Fibroblast of skin of left quadriceps (primary cell): Measurements from ENCODE around the gene TALDO1.

Experiments
- DNase-seq, 2 experiments: peaks; one replicate each; pipeline ENCODE4 v3.0.0-alpha.2; 2013; ENCODE audit warnings: low read depth in 2 of 2

The TALDO1 gene

GRCh38 chr11:799641-800316, 52.5 kb downstream of the TALDO1 start:
- DNase-seq, result no peak

DNA sequence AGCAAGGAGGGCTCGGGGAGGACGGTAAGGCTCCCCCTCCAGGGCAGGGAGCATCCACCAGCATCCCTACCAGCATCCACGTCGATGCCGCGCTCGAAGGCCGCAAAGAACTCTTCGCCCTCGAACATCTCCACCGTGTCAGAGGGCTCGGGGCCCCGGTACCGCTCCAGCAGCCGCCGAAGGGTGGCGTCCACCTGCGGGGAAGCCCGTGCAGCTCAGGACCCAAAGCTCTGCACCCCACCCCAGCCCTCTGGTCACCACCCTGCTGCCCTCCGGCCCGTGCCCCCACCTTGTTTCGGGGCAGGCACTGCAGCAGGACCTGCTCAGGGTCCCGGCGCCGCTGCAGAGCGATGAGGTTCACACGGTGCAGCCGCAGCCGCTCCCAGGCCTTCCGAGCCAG, 53.2 kb downstream of the TALDO1 start:
- no peak for DNase-seq

GRCh38 chr11:801097-801780, 54.0 kb downstream of the TALDO1 start:
- no peak for DNase-seq

GRCh38 chr11:802018-802617, 54.9 kb downstream of the TALDO1 start:
- no peak for DNase-seq

- no peak for DNase-seq
Observed at GRCh38 chr11:802693-803466, 55.6 kb downstream of the TALDO1 start.

GRCh38 chr11:803467-803742, 56.1 kb downstream of the TALDO1 start:
- DNase-seq, result no peak

DNA sequence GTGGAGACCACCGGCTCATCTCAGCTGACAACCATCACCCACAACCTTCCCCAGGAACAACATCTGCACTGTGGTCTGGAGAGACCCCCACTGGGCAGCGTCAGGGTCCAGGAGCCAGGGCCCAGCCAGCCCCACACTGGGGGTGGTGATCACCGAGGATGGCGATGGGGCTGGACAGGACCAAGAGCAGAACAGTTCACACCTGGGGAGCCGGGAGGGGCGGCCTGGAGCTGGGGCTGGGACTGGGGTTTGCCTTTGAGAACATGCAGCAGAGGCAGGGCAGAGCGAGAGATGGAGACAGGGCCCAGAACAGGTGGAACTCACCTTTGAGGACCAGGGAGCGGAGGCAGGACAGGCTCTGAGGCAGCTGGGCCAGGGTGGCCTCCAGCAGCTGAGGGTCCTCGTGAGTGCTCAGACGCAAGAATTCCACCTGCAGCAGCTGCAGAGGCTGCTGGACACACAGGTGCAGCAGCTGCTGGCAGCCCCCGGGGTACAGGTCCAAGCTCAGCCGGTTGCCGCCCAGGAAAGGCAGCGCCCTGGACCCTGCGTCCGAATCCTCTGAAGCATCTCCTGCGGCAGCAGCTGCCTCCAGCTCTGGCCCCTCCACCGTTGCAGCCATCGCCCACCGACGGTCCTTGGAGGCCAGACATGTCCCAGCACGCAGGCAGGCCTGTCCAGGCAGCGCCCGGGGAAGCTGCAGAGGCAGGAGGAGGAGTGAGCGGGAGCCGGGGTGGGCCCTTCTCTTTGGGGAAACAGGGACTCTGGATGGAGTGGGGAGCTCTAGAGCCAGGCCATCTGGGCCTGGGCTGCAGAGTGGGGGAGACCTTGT, 56.7 kb downstream of the TALDO1 start:
- DNase-seq, result no peak

- no peak for DNase-seq
Observed at GRCh38 chr11:804599-804964, 57.3 kb downstream of the TALDO1 start.

DNA sequence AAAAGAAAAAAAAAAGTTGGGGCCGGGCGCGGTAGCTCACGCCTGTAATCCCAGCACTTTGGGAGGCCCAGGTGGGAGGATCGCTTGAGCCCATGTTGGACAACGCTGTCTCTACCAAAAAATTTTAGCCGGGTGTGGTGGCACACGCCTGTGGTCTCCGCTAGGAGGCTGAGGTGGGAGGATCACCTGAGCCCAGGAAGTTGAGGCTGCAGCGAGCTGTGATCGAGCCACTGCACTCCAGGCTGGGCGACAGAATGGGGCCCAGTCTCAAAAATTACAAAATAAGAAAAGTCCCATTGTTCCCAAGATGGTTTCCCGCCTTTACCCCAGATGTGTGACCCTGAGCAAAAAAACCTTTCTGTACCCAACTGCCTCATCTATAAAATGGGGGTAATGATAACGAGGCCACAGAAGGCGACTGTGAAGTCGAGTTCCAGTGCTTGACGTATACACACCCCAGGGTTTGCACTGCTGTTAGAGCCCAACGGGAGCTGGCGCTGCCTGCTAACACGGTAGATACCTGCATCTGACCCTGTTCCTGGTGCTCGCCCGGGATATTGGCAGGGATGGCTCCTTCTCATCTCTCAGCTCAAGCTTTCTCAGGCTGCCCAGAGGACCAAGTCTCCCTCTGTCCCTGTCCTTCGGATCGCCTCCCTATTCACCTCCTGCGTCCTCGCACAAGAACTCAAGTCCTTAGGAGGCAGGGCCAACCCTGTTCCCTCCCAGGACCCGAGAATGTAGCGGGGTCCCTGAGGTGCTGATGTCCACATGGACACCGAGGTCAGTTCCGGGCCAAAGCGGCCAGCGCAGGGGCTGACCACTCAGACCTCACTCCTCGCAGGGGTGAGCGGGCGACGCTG, 61.4 kb downstream of the TALDO1 start:
- DNase-seq, result no peak

DNA sequence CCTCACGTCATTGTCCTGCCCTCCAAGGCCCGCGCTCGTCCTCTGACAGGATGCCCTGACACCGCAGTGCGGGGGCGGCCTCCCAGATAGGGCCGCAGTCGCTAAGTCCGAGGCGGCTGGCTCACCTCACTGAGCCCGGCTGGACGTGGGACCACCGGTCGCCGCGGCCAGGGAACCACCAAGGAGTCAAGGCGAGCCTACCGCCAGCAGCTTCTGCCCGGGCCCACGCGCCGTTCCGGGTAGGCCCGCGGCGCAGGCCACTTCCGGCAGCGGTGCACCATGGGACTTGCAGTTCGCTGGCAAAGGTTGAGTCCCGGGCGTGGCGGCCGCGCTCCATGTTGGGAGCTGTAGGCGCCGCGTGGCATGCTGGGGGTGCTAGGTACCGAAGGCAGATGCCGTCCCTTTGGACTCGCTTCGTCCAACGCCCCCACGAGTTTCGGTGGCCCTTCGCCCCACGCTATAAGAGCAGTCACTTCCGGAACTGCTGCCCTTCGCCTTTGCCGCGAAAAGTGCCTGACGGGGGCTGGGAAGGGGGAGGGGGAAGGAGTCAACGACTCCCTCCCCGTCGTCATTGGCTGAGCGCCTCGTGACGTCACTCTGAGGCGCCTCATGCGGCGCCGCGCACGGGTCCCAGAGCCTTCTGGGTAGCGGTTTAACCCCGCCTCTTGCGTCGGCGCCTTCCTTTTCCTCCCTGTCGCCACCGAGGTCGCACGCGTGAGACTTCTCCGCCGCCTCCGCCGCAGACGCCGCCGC, 62.2 kb downstream of the TALDO1 start, which contains the start of gene RPLP2:
RPLP2 (plus strand) TSS at position 681 of the 753 bp plus-strand sequence. CDS start 268 bp downstream, outside the sequence.
- DNase-seq, result peak; percentile 93 to 94

DNA sequence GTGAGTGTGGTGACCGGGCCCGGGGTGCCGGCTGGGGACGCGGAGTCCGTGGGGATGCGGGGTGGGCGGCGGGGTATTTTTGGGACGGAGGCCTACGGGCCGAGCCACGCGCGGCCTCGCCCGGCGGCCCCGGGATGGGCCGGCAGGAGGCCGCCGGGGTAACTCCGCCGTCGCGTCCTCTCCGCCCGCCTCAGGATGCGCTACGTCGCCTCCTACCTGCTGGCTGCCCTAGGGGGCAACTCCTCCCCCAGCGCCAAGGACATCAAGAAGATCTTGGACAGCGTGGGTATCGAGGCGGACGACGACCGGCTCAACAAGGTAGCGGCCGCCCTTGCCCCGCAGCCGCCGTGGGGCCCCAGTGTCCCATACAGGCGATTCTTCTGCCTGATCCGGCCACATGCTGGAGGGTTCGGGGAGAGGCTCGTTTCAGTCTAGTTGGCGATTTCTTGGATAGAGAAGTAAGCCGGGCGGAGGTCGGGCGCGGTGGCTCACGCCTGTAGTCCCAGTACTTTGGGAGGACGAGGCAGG, 62.8 kb downstream of the TALDO1 start:
- DNase-seq, result no peak

DNA sequence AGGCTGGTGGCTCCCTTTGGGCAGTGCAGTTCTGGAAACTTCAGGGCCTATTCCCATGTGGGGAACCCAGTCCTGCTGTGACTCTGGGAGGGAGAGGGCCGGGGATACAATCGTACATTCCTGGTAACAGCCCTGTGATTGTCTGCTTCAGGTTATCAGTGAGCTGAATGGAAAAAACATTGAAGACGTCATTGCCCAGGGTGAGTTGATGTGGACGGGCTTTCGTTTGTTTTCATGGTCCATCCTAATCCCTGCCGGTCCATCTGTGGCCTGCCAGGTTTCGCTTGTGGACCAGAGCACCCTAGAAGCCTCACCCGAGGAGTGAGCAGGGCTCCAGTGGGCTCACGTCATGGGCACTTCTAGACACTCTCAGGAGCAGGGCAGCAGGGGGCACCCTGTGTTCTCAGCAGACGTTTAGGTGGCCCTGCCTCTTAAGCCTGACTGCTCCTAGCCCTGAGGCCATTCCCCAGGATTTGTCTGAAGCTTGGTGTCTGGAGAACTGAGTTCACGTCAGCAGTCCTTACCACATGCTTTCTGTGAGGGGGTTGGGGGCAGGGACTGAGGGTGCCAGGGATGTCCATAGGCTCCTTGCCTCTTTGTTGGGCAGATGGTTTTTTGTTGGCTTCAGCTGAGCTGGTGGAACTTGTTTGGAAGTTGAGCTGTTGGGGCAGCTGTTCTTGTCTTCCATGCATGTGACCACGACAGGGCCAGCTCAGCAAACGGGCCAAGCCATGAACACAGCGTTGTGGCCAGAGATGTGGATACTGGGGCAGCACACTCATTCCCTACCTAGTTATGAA, 64.4 kb downstream of the TALDO1 start:
- no peak for DNase-seq

- DNase-seq, result no peak
Observed at GRCh38 chr11:812390-812789, 65.1 kb downstream of the TALDO1 start.

DNA sequence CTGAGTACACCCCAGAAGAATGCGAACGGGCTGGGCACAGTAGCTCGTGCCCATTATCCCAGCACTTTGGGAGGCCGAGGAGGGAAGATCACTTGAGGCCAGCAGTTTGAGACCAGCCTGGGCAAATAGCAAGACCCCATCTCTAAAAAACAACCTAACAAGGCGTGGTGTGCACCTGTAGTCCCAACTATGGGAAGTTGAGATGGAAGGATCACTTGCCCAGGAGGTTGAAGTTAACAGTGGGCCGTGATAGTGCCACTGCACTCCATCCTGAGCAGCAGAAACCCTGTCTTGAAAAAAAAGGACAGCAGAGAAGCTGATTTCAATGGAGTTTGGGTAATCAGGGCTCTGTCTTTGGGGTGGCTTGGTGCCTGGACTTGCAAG, 65.8 kb downstream of the TALDO1 start:
- DNase-seq, result no peak

- no peak for DNase-seq
Observed at GRCh38 chr11:813456-814096, 66.3 kb downstream of the TALDO1 start.
